Measurements from ENCODE around the gene TRPT1.

TRPT1 gene

DNA sequence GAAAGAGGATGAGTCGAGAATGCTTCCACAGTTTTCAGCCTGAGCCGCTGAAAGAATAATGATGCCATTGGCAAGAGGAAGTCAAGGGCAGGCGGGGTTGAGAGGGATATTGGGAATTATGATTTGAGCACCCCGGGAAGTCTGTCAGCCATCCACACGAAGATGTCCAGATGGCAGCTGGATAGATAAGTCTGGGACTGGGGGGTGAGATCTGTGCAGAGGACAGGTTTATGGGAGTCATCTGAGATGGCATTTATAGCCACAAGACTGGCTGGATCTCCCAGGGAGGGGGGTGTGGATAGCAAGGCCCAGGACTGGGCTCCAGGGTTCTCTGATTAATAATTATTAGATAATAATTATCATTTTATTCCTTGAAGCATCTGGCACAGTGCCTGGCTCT, 45.1 kb downstream of the TRPT1 start:
- TF ChIP-seq, protein P1, sequence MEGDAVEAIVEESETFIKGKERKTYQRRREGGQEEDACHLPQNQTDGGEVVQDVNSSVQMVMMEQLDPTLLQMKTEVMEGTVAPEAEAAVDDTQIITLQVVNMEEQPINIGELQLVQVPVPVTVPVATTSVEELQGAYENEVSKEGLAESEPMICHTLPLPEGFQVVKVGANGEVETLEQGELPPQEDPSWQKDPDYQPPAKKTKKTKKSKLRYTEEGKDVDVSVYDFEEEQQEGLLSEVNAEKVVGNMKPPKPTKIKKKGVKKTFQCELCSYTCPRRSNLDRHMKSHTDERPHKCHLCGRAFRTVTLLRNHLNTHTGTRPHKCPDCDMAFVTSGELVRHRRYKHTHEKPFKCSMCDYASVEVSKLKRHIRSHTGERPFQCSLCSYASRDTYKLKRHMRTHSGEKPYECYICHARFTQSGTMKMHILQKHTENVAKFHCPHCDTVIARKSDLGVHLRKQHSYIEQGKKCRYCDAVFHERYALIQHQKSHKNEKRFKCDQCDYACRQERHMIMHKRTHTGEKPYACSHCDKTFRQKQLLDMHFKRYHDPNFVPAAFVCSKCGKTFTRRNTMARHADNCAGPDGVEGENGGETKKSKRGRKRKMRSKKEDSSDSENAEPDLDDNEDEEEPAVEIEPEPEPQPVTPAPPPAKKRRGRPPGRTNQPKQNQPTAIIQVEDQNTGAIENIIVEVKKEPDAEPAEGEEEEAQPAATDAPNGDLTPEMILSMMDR (conservative IDR thresholded peaks at IDR 0.05; ENCODE audit: low read depth, low read length), result no peak
- DNase-seq (ENCODE audit: low read depth), result no peak
- H3K4me3 ChIP-seq (ENCODE audit: low read depth, low read length), result no peak overlapping the region

DNA sequence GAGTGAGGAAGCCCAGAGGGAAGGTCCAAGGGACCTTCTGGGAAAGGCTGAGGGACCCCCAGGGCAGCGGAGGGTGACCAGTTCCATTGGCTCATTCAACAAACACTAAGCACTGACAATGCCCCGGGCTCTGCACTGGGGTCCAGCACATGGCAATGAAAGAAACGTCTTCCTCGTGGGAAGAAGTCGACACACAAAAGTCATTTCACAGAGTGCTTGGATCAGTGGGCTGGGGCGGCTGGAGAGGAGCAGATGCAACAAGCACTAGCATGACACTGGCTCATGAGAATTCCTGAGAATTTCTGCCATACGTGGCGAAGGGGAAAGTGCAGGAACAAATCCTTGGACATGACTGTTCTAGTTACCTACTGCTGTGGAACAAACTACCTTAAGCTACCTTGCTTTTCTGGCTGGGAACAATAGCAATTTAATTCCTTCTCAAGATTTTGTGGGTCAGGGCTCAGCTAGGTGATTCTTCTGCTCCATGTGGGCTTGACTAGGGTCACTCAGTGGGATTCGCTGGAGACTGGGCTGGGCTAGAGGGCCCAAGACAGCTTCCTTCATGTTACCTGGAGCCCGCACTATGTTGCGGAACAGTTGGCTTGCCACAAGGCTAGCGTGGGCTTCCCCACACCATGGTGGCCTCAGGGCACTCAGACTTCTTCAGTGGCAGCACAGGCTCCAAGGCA, 46.9 kb downstream of the TRPT1 start:
- DNase-seq (ENCODE audit: low read depth), result no peak
- TF ChIP-seq, protein P1 (conservative IDR thresholded peaks at IDR 0.05; ENCODE audit: low read depth, low read length), result no peak
- H3K4me3 ChIP-seq (ENCODE audit: low read depth, low read length), result no peak overlapping the region

DNA sequence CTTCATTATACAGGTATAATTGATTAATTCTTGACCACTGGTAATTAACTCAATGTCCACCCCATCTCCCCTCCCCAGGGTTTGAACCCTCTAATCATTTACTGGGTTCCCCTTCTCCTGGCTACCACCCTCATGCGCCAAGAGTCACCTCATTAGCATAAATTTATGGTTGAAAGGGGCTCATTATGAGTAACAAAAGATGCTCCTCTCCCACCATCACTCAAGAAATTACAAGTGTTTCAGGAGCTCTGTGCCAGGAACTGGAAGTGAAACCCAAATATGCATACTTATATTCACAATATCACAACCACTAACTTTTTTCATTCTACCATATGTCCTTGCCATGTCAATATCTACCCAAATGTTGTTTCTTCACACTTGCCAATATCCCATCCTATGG, 47.8 kb downstream of the TRPT1 start:
- no peak for DNase-seq (ENCODE audit: low read depth)
- TF ChIP-seq, protein P1 (conservative IDR thresholded peaks at IDR 0.05; ENCODE audit: low read depth, low read length), result no peak
- no peak overlapping the region for H3K4me3 ChIP-seq (ENCODE audit: low read depth, low read length)

DNA sequence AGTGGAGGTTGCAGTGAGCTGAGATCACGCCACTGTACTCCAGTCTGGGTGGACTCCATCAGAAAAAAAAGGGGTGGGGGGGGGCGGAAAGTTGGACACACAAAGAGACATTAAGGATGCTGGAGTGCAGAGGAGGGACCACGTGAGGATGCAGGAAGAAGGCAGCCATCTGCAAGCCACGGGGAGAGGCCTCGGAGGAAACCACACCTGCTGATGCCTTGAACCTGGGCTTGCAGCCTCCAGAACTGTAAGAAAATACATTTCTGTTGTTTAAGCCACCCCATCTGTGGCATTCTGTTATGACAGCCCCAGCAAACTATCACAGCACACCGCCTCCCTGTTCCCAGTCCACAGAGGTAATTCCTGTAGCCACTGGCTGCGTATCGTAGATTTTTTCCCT, 49.2 kb downstream of the TRPT1 start:
- H3K4me3 ChIP-seq (ENCODE audit: low read depth, low read length), result no peak overlapping the region
- DNase-seq (ENCODE audit: low read depth), result no peak
- TF ChIP-seq, protein P1 (conservative IDR thresholded peaks at IDR 0.05; ENCODE audit: low read depth, low read length), result no peak
